Fibroblast of lung (primary cell): ENCODE results near the gene NXPE3. TPM values are rescaled to one million over a fixed set of nuclear protein-coding genes. Genes with fewer than 3 reads are reported as not detected.

Source experiments
- DNase-seq, 2 donors: peaks; one replicate each; pipeline versions ENCODE4 v3.0.0 to v3.0.0-alpha.2; 2010; ENCODE audit warnings: low read depth in 2 of 2
- H2AFZ ChIP-seq: 2 replicates; pipeline ENCODE4 v1.5.1; 2012; ENCODE audit warnings: low read length, control low read depth, inconsistent platforms
- H3K27ac ChIP-seq: 2 replicates; pipeline ENCODE4 v1.5.1; 2011; ENCODE audit warnings: low read length, control low read depth; ENCODE audit not compliant: insufficient read depth
- H3K27me3 ChIP-seq: 2 replicates; pipeline ENCODE4 v1.5.1; 2011; ENCODE audit warnings: mild to moderate bottlenecking, low read length; ENCODE audit not compliant: control insufficient read depth, insufficient read depth
- H3K36me3 ChIP-seq: 2 replicates; pipeline ENCODE4 v1.5.1; 2011; ENCODE audit warnings: low read length; ENCODE audit not compliant: control insufficient read depth, insufficient read depth
- H3K4me1 ChIP-seq: 2 replicates; pipeline ENCODE4 v1.5.1; 2011; ENCODE audit warnings: low read length; ENCODE audit not compliant: control insufficient read depth, insufficient read depth; ENCODE audit errors: extremely low read depth
- H3K4me2 ChIP-seq: 2 replicates; pipeline ENCODE4 v1.5.1; 2011; ENCODE audit warnings: low read length, control low read depth; ENCODE audit not compliant: insufficient read depth; ENCODE audit errors: extremely low read depth
- H3K4me3 ChIP-seq, 4 experiments: fragments of 200-600 bp in 1 of 4; sonication (generic) in 1 of 4; replicated peaks in 1 of 4; 2 replicates each; pipeline ENCODE4 v1.5.1; 2011 to 2016; ENCODE audit warnings: low read length in 4 of 4, low read depth in 3 of 4, mild to moderate bottlenecking in 3 of 4, control low read depth in 2 of 4, inconsistent platforms in 1 of 4, mixed read lengths in 1 of 4; ENCODE audit not compliant: insufficient read depth in 1 of 4; ENCODE audit errors: control extremely low read depth in 1 of 4
- H3K79me2 ChIP-seq: 2 replicates; pipeline ENCODE4 v1.5.1; 2012; ENCODE audit warnings: mild to moderate bottlenecking, low read length, inconsistent platforms; ENCODE audit not compliant: control insufficient read depth, insufficient read depth
- H3K9ac ChIP-seq: 2 replicates; pipeline ENCODE4 v1.5.1; 2011; ENCODE audit warnings: mild to moderate bottlenecking, low read length, control low read depth; ENCODE audit not compliant: insufficient read depth
- H3K9me3 ChIP-seq: 2 replicates; pipeline ENCODE4 v1.5.1; 2012; ENCODE audit warnings: low read depth, low read length; ENCODE audit not compliant: control insufficient read depth, insufficient read depth
- H4K20me1 ChIP-seq: 2 replicates; pipeline ENCODE4 v1.5.1; 2011; ENCODE audit warnings: low read length; ENCODE audit not compliant: control insufficient read depth, insufficient read depth; ENCODE audit errors: extremely low read depth
- EZH2 ChIP-seq: IDR thresholded peaks from 2 replicates; pipeline ENCODE4 v1.5.1; 2012; ENCODE audit warnings: low read length, control low read depth, mild to moderate bottlenecking; ENCODE audit errors: missing control alignments
- polyA plus RNA-seq, 2 donors: library from polyadenylated mRNA; depleted of rRNA in 1 of 2; stranded (reverse) in 1 of 2; unstranded in 1 of 2; fragments of >200 nt; gene quantifications; 2 replicates each; pipeline ENCODE4 v1.2.1, GENCODE V29; 2011 to 2012; ENCODE audit warnings: missing spikeins in 1 of 2
- total RNA-seq: library from RNA; depleted of rRNA; stranded (reverse); fragments of >200 nt; gene quantifications from 2 replicates; pipeline ENCODE4 v1.2.1, GENCODE V29; 2014
- TF ChIP-seq, protein P1 (sequence below), 2 donors: IDR thresholded peaks in 1 of 2; conservative IDR thresholded peaks in 1 of 2; 1 replicate in 1 of 2; 2 replicates in 1 of 2; pipeline ENCODE4 v1.5.1; 2011 to 2012; ENCODE audit warnings: low read length in 2 of 2, control low read depth in 1 of 2, inconsistent platforms in 1 of 2, low read depth in 1 of 2, mild to moderate bottlenecking in 1 of 2

The NXPE3 gene
- total and polyA plus RNA-seq, 2 donors (not counting 1 experiment from before 2014, with no cell fraction given), result 26.9 to 27.9 TPM

DNA sequence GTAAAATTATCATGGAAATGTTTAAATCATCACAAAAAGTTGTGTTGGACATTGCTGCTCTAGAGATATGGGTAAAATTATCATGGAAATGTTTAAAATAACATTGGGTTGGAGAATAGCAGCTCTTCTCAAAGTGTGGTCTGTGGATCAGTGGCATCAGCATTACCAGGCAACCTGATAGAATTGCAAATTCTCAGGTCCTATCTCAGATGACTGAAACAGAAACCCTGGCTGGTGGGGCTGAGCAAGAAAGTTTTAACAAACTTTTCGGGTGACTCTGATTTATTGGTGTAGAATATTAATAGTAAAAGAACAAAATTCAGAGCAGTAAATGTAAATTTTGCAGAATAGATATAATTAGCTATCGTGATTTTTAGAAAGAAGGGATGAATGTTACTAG is 28.9 kb downstream of the NXPE3 start:
- Histone ChIP-seq H3K4me3 (no peak overlapping the region), H3K79me2 (no peaks in the 10 kb centered on the region)

GRCh38 chr3:101809178-101810021 is 30.4 kb downstream of the NXPE3 start:
- no peaks in the 10 kb centered on the region for H3K9me3 ChIP-seq
- DNase-seq, result peak; percentile 41 to 65
- H3K79me2 ChIP-seq, result no peaks in the 10 kb centered on the region
- H2AFZ ChIP-seq, result no peak overlapping the region
- no peaks in the 10 kb centered on the region for H3K27me3 ChIP-seq
- H3K4me1 ChIP-seq, result peaks cover 2% of the 10 kb centered on the region
- no peaks in the 10 kb centered on the region for H3K36me3 ChIP-seq
- H3K4me2 ChIP-seq, result no peak overlapping the region
- no peak overlapping the region for H3K4me3 ChIP-seq
- no peaks in the 10 kb centered on the region for H4K20me1 ChIP-seq
- TF ChIP-seq EZH2, result no peak
- TF ChIP-seq, protein P1, sequence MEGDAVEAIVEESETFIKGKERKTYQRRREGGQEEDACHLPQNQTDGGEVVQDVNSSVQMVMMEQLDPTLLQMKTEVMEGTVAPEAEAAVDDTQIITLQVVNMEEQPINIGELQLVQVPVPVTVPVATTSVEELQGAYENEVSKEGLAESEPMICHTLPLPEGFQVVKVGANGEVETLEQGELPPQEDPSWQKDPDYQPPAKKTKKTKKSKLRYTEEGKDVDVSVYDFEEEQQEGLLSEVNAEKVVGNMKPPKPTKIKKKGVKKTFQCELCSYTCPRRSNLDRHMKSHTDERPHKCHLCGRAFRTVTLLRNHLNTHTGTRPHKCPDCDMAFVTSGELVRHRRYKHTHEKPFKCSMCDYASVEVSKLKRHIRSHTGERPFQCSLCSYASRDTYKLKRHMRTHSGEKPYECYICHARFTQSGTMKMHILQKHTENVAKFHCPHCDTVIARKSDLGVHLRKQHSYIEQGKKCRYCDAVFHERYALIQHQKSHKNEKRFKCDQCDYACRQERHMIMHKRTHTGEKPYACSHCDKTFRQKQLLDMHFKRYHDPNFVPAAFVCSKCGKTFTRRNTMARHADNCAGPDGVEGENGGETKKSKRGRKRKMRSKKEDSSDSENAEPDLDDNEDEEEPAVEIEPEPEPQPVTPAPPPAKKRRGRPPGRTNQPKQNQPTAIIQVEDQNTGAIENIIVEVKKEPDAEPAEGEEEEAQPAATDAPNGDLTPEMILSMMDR (conservative IDR thresholded peaks at IDR 0.05 in 1 of 2, IDR thresholded peaks at IDR 0.05 in 1 of 2; ENCODE audit: low read depth in 1 of 2, low read length in 2 of 2), result peak; percentile 63 to 71
- no peak overlapping the region for H3K9ac ChIP-seq
- no peak overlapping the region for H3K27ac ChIP-seq

More for the DNA sequence above, 28.9 kb downstream of the NXPE3 start:
- H3K36me3 ChIP-seq, result no peaks in the 10 kb centered on the region
- H3K27ac ChIP-seq, result no peak overlapping the region
- H3K4me1 ChIP-seq, result peaks cover 2% of the 10 kb centered on the region
- DNase-seq, result no peak
- H4K20me1 ChIP-seq, result peaks cover 1% of the 10 kb centered on the region
- TF ChIP-seq EZH2, result no peak
- TF ChIP-seq, protein P1 (conservative IDR thresholded peaks at IDR 0.05 in 1 of 2, IDR thresholded peaks at IDR 0.05 in 1 of 2; ENCODE audit: low read depth in 1 of 2, low read length in 2 of 2), result no peak
- no peak overlapping the region for H3K4me2 ChIP-seq
- H2AFZ ChIP-seq, result no peak overlapping the region
- no peaks in the 10 kb centered on the region for H3K27me3 ChIP-seq
- no peak overlapping the region for H3K9ac ChIP-seq
- no peaks in the 10 kb centered on the region for H3K9me3 ChIP-seq

- no peak for TF ChIP-seq EZH2
- TF ChIP-seq, protein P1 (conservative IDR thresholded peaks at IDR 0.05 in 1 of 2, IDR thresholded peaks at IDR 0.05 in 1 of 2; ENCODE audit: low read depth in 1 of 2, low read length in 2 of 2), result no peak
- Histone ChIP-seq H3K4me1 (peaks cover 2% of the 10 kb centered on the region), H3K4me2 (no peak overlapping the region), H3K9ac (no peak overlapping the region), H3K4me3 (no peak overlapping the region), H3K79me2 (no peaks in the 10 kb centered on the region), H3K27ac (no peak overlapping the region), H3K27me3 (no peaks in the 10 kb centered on the region), H4K20me1 (no peaks in the 10 kb centered on the region), H2AFZ (no peak overlapping the region), H3K36me3 (no peaks in the 10 kb centered on the region), H3K9me3 (no peaks in the 10 kb centered on the region)
- DNase-seq, result no peak
Measured at GRCh38 chr3:101810022-101810418, 31.0 kb downstream of the NXPE3 start.
